HEK293 (cell line): ENCODE data around the gene L2HGDH.

Experiments used
- GLI2 ChIP-seq: fragments of 450-650 bp; formaldehyde crosslinking; IDR thresholded peaks from 2 replicates; pipeline ENCODE4; 2017; ENCODE audit warnings: missing biosample characterization, missing genetic modification characterization, low read depth, borderline replicate concordance
- SALL2 ChIP-seq: fragments of 450-650 bp; formaldehyde crosslinking; IDR thresholded peaks from 2 replicates; pipeline ENCODE4 v1.5.0; 2017; ENCODE audit warnings: missing biosample characterization, mild to moderate bottlenecking, missing genetic modification characterization, borderline replicate concordance
- SP3 ChIP-seq: fragments of 450-650 bp; formaldehyde crosslinking; IDR thresholded peaks from 2 replicates; pipeline ENCODE4 v1.5.1; 2016; ENCODE audit warnings: missing biosample characterization, missing genetic modification characterization
- TRIM28 ChIP-seq: IDR thresholded peaks from 2 replicates; pipeline ENCODE4 v1.6.1; 2011; ENCODE audit warnings: low read length, control low read depth, borderline replicate concordance
- ZBTB17 ChIP-seq: fragments of 450-650 bp; formaldehyde crosslinking; IDR thresholded peaks from 2 replicates; pipeline ENCODE4 v1.5.1; 2016; ENCODE audit warnings: missing biosample characterization, missing genetic modification characterization
- ZBTB20 ChIP-seq: fragments of 450-650 bp; formaldehyde crosslinking; IDR thresholded peaks from 2 replicates; pipeline ENCODE4 v1.5.1; 2016; ENCODE audit warnings: missing biosample characterization, missing genetic modification characterization
- ZFP41 ChIP-seq: fragments of 450-650 bp; formaldehyde crosslinking; IDR thresholded peaks from 2 replicates; pipeline ENCODE4 v1.5.1; 2016; ENCODE audit warnings: missing biosample characterization, missing genetic modification characterization, borderline replicate concordance
- ZFP69B ChIP-seq: fragments of 450-650 bp; formaldehyde crosslinking; IDR thresholded peaks from 2 replicates; pipeline ENCODE4 v1.5.1; 2016; ENCODE audit warnings: missing biosample characterization, missing genetic modification characterization
- ZNF10 ChIP-seq: fragments of 450-650 bp; formaldehyde crosslinking; IDR thresholded peaks from 2 replicates; pipeline ENCODE4 v1.5.1; 2017; ENCODE audit warnings: missing biosample characterization, missing genetic modification characterization
- ZNF132 ChIP-seq: fragments of 450-650 bp; formaldehyde crosslinking; IDR thresholded peaks from 2 replicates; pipeline ENCODE4 v1.5.1; 2017; ENCODE audit warnings: missing biosample characterization, missing genetic modification characterization, borderline replicate concordance
- ZNF133 ChIP-seq: fragments of 450-650 bp; formaldehyde crosslinking; IDR thresholded peaks from 2 replicates; pipeline ENCODE4 v1.5.1; 2016; ENCODE audit warnings: missing biosample characterization, missing genetic modification characterization
- ZNF155 ChIP-seq: fragments of 450-650 bp; formaldehyde crosslinking; IDR thresholded peaks from 2 replicates; pipeline ENCODE4 v1.5.1; 2016; ENCODE audit warnings: missing biosample characterization, missing genetic modification characterization
- ZNF274 ChIP-seq, 2 experiments: fragments of 200-500 bp in 1 of 2; fragments of 450-650 bp in 1 of 2; sonication (Bioruptor generic) in 1 of 2; formaldehyde crosslinking in 1 of 2; IDR thresholded peaks; 2 replicates each; pipeline versions ENCODE4 v1.5.1 to v1.6.1; 2014 to 2016; ENCODE audit warnings: borderline replicate concordance in 1 of 2, inconsistent platforms in 1 of 2, low read length in 1 of 2, missing biosample characterization in 1 of 2, missing genetic modification characterization in 1 of 2
- ZNF391 ChIP-seq: fragments of 450-650 bp; formaldehyde crosslinking; IDR thresholded peaks from 2 replicates; pipeline ENCODE4 v1.5.1; 2016; ENCODE audit warnings: low read depth, missing biosample characterization, missing genetic modification characterization, borderline replicate concordance
- ZNF423 ChIP-seq: fragments of 450-650 bp; formaldehyde crosslinking; IDR thresholded peaks from 2 replicates; pipeline ENCODE4 v1.5.1; 2016; ENCODE audit warnings: missing biosample characterization, missing genetic modification characterization
- ZNF426 ChIP-seq: fragments of 450-650 bp; formaldehyde crosslinking; IDR thresholded peaks from 2 replicates; pipeline ENCODE4 v1.5.1; 2017; ENCODE audit warnings: missing biosample characterization, missing genetic modification characterization, mild to moderate bottlenecking, inconsistent platforms, moderate library complexity
- ZNF510 ChIP-seq: fragments of 450-650 bp; formaldehyde crosslinking; IDR thresholded peaks from 2 replicates; pipeline ENCODE4 v1.5.1; 2018; ENCODE audit warnings: mild to moderate bottlenecking, missing genetic modification characterization, missing biosample characterization; ENCODE audit not compliant: insufficient replicate concordance
- ZNF521 ChIP-seq: fragments of 450-650 bp; formaldehyde crosslinking; IDR thresholded peaks from 2 replicates; pipeline ENCODE4 v1.5.1; 2017; ENCODE audit warnings: missing biosample characterization, mild to moderate bottlenecking, missing genetic modification characterization
- ZNF560 ChIP-seq: fragments of 450-650 bp; formaldehyde crosslinking; IDR thresholded peaks from 2 replicates; pipeline ENCODE4 v1.5.1; 2017; ENCODE audit warnings: missing biosample characterization, missing genetic modification characterization, borderline replicate concordance
- ZNF624 ChIP-seq: fragments of 450-650 bp; formaldehyde crosslinking; IDR thresholded peaks from 2 replicates; pipeline ENCODE4 v1.5.1; 2017; ENCODE audit warnings: missing biosample characterization, missing genetic modification characterization
- ZNF660 ChIP-seq: fragments of 450-650 bp; IDR thresholded peaks from 2 replicates; pipeline ENCODE4 v1.5.1; 2018; ENCODE audit warnings: missing biosample characterization, mild to moderate bottlenecking, missing genetic modification characterization
- ZNF747 ChIP-seq: fragments of 450-650 bp; formaldehyde crosslinking; IDR thresholded peaks from 2 replicates; pipeline ENCODE4 v1.5.1; 2016; ENCODE audit warnings: missing biosample characterization, missing genetic modification characterization
- ZNF830 ChIP-seq: fragments of 450-650 bp; IDR thresholded peaks from 2 replicates; pipeline ENCODE4 v1.5.0; 2018; ENCODE audit warnings: missing biosample characterization, missing genetic modification characterization, low read depth, mild to moderate bottlenecking, moderate library complexity
- ZNF843 ChIP-seq: fragments of 450-650 bp; formaldehyde crosslinking; IDR thresholded peaks from 2 replicates; pipeline ENCODE4 v1.5.1; 2016; ENCODE audit warnings: missing biosample characterization, missing genetic modification characterization
- TF ChIP-seq, protein P1 (sequence below): fragments of 450-650 bp; formaldehyde crosslinking; IDR thresholded peaks from 2 replicates; pipeline ENCODE4 v1.5.1; 2016; ENCODE audit warnings: missing biosample characterization, missing genetic modification characterization
- TF ChIP-seq, protein P2 (sequence below): fragments of 450-650 bp; formaldehyde crosslinking; IDR thresholded peaks from 2 replicates; pipeline ENCODE4 v1.5.1; 2016; ENCODE audit warnings: missing biosample characterization, missing genetic modification characterization
- TF ChIP-seq, protein P3 (sequence below): fragments of 450-650 bp; formaldehyde crosslinking; IDR thresholded peaks from 2 replicates; pipeline ENCODE4 v1.5.1; 2017; ENCODE audit warnings: missing biosample characterization, missing genetic modification characterization
- TF ChIP-seq, protein P4 (sequence below): fragments of 450-650 bp; formaldehyde crosslinking; IDR thresholded peaks from 2 replicates; pipeline ENCODE4 v1.5.0; 2017; ENCODE audit warnings: missing biosample characterization, missing genetic modification characterization, borderline replicate concordance
- TF ChIP-seq, protein P5 (sequence below): fragments of 450-650 bp; formaldehyde crosslinking; IDR thresholded peaks from 2 replicates; pipeline ENCODE4 v1.5.1; 2016; ENCODE audit warnings: missing biosample characterization, missing genetic modification characterization
- TF ChIP-seq, protein P6 (sequence below): fragments of 450-650 bp; formaldehyde crosslinking; IDR thresholded peaks from 2 replicates; pipeline ENCODE4 v1.5.1; 2016; ENCODE audit warnings: missing biosample characterization, missing genetic modification characterization

The L2HGDH gene

DNA sequence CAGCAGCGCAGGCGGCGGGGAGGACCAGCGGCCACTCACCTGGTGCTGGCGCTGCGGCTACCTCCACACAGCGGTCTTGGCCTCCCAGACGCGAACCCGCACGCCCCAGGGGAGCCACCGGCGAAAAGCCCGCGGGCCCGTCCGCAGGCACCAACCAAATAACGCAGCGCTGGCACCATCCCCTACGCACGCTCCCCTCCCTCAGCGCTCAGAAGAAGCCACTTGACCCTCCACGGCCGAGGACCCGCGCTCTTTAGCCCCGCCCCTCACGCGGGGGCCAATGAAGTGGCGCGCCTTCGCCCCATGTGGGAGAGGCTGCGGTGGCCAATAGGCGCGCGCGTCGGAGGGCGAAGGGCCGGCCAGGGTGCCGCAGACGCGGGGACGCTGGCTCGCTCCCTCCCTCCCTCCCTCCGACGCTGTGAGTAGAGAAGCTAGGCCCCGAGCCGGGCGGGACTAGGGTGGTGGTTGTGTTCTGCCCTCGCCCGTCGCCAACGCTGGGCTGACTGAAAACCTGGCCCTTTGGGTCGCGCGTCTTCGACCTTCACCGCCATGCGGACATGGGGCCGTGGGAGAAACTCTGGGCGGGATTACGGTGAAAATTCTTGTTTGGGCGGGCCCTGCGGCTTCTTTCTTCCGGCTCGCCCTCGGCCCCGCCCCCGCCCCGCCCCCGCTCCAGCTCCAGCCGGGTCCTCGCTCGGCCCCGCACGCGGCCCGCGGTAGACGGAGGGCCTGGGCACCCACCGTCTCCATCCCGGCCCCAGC, at the start of gene L2HGDH, which contains the start of gene DMAC2L (continued):
- no peak for TF ChIP-seq ZNF426 (tag by site-specific recombination)
- peak; percentile 56; the same call in 1 of the 2 replicates for TF ChIP-seq ZBTB20 (tag by site-specific recombination)
- peak; percentile 60; the same call in 1 of the 2 replicates for TF ChIP-seq ZNF391 (tag by site-specific recombination)
- TF ChIP-seq, protein P1, sequence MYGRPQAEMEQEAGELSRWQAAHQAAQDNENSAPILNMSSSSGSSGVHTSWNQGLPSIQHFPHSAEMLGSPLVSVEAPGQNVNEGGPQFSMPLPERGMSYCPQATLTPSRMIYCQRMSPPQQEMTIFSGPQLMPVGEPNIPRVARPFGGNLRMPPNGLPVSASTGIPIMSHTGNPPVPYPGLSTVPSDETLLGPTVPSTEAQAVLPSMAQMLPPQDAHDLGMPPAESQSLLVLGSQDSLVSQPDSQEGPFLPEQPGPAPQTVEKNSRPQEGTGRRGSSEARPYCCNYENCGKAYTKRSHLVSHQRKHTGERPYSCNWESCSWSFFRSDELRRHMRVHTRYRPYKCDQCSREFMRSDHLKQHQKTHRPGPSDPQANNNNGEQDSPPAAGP (tag by site-specific recombination): peak; percentile 24; the same call in 1 of the 2 replicates
- TF ChIP-seq ZNF660 (tag by site-specific recombination): no peak
- no peak for TF ChIP-seq ZNF830 (tag by site-specific recombination)
- no peak for TF ChIP-seq ZNF747 (tag by site-specific recombination)
- TF ChIP-seq ZNF560 (tag by site-specific recombination): no peak
- TF ChIP-seq, protein P2, sequence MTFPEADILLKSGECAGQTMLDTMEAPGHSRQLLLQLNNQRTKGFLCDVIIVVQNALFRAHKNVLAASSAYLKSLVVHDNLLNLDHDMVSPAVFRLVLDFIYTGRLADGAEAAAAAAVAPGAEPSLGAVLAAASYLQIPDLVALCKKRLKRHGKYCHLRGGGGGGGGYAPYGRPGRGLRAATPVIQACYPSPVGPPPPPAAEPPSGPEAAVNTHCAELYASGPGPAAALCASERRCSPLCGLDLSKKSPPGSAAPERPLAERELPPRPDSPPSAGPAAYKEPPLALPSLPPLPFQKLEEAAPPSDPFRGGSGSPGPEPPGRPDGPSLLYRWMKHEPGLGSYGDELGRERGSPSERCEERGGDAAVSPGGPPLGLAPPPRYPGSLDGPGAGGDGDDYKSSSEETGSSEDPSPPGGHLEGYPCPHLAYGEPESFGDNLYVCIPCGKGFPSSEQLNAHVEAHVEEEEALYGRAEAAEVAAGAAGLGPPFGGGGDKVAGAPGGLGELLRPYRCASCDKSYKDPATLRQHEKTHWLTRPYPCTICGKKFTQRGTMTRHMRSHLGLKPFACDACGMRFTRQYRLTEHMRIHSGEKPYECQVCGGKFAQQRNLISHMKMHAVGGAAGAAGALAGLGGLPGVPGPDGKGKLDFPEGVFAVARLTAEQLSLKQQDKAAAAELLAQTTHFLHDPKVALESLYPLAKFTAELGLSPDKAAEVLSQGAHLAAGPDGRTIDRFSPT (tag by site-specific recombination): peak; percentile 92
- TF ChIP-seq, protein P3, sequence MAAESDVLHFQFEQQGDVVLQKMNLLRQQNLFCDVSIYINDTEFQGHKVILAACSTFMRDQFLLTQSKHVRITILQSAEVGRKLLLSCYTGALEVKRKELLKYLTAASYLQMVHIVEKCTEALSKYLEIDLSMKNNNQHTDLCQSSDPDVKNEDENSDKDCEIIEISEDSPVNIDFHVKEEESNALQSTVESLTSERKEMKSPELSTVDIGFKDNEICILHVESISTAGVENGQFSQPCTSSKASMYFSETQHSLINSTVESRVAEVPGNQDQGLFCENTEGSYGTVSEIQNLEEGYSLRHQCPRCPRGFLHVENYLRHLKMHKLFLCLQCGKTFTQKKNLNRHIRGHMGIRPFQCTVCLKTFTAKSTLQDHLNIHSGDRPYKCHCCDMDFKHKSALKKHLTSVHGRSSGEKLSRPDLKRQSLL (tag by site-specific recombination): 0 out of 2 replicates have a peak, but pooled peaks have one; percentile 44
- no peak for TF ChIP-seq ZNF624 (tag by site-specific recombination)
- TF ChIP-seq ZNF132 (tag by site-specific recombination): no peak
- TF ChIP-seq ZNF510: no peak
- TF ChIP-seq TRIM28: no peak
- TF ChIP-seq, protein P4, sequence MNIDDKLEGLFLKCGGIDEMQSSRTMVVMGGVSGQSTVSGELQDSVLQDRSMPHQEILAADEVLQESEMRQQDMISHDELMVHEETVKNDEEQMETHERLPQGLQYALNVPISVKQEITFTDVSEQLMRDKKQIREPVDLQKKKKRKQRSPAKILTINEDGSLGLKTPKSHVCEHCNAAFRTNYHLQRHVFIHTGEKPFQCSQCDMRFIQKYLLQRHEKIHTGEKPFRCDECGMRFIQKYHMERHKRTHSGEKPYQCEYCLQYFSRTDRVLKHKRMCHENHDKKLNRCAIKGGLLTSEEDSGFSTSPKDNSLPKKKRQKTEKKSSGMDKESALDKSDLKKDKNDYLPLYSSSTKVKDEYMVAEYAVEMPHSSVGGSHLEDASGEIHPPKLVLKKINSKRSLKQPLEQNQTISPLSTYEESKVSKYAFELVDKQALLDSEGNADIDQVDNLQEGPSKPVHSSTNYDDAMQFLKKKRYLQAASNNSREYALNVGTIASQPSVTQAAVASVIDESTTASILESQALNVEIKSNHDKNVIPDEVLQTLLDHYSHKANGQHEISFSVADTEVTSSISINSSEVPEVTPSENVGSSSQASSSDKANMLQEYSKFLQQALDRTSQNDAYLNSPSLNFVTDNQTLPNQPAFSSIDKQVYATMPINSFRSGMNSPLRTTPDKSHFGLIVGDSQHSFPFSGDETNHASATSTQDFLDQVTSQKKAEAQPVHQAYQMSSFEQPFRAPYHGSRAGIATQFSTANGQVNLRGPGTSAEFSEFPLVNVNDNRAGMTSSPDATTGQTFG (tag by site-specific recombination): no peak
- TF ChIP-seq ZNF10 (tag by site-specific recombination): 0 out of 2 replicates have a peak, but pooled peaks have one; percentile 10
- peak; percentile 55 for TF ChIP-seq ZFP69B
- TF ChIP-seq, protein P5, sequence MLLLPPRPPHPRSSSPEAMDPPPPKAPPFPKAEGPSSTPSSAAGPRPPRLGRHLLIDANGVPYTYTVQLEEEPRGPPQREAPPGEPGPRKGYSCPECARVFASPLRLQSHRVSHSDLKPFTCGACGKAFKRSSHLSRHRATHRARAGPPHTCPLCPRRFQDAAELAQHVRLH (tag by site-specific recombination): no peak
- no peak for TF ChIP-seq ZNF274 (IDR thresholded peaks at IDR 0.05; ENCODE audit: low read length)
- TF ChIP-seq ZNF274 (tag by site-specific recombination; IDR thresholded peaks at IDR 0.05; ENCODE audit: borderline replicate concordance): no peak
- no peak for TF ChIP-seq GLI2 (tag by site-specific recombination)
- TF ChIP-seq SALL2 (tag by site-specific recombination): no peak
- TF ChIP-seq ZNF155: no peak
- TF ChIP-seq ZBTB17 (tag by site-specific recombination): no peak
- TF ChIP-seq ZNF843 (tag by site-specific recombination): no peak
- no peak for TF ChIP-seq ZNF521 (tag by site-specific recombination)
- no peak for TF ChIP-seq ZFP41 (tag by site-specific recombination)
- no peak for TF ChIP-seq ZNF133 (tag by site-specific recombination)
- TF ChIP-seq, protein P6, sequence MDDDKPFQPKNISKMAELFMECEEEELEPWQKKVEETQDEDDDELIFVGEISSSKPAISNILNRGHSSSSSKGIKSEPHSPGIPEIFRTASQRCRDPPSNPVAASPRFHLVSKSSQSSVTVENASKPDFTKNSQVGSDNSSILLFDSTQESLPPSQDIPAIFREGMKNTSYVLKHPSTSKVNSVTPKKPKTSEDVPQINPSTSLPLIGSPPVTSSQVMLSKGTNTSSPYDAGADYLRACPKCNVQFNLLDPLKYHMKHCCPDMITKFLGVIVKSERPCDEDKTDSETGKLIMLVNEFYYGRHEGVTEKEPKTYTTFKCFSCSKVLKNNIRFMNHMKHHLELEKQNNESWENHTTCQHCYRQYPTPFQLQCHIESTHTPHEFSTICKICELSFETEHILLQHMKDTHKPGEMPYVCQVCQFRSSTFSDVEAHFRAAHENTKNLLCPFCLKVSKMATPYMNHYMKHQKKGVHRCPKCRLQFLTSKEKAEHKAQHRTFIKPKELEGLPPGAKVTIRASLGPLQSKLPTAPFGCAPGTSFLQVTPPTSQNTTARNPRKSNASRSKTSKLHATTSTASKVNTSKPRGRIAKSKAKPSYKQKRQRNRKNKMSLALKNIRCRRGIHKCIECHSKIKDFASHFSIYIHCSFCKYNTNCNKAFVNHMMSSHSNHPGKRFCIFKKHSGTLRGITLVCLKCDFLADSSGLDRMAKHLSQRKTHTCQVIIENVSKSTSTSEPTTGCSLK (tag by site-specific recombination): no peak
- peak; percentile 74 for TF ChIP-seq SP3 (tag by site-specific recombination)
- no peak for TF ChIP-seq ZNF423
